ENCODE measurements around the gene MARK2.
A peak's percentile ranks its signal among the peaks of the same experiment; 100 is the strongest.
"Not testable (repeated sequence)": the region's sequence is repeated elsewhere in the genome, so short reads cannot be mapped to it uniquely, and the experiment has no call there.

MARK2 gene

DNA sequence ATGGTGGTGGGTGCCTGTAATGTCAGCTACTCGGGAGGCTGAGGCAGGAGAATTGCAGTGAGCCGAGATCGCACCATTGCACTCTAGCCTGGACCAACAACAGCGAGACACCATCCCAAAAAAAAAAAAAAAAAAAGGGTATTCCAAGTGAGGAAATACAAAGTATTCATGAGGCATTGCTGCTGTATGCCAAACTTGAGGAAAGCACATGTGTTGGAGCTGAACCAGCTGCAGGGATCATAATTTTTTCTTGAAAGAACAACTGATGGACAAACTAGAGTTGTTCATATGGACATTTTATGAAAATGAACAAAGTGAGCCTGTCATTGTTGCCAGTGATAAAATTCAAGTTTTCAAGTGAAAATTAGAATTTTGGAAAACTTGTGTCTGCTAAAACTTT, 15.8 kb downstream of the MARK2 start:
- no peak for DNase-seq (ENCODE audit: low read depth)

DNA sequence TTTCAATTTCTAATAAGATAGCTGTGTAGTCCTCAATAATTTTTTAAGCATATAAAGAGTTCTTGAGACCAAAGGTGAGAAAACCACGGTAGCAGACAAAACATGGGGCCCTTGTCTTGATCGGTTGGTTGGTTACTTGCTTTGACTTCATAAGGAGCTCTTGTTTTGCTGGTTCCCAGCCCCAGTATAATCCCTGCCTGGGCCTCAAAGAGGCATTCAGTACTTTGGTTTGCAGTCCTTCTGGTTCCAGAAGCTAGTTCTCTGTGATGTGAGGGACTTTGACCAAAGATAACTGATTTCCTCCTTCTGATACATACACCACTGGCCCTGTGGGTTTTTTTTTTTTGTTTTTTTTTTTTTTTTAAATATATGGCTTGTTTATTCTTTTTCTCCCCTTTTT, 17.1 kb downstream of the MARK2 start:
- no peak for DNase-seq (ENCODE audit: low read depth)

DNA sequence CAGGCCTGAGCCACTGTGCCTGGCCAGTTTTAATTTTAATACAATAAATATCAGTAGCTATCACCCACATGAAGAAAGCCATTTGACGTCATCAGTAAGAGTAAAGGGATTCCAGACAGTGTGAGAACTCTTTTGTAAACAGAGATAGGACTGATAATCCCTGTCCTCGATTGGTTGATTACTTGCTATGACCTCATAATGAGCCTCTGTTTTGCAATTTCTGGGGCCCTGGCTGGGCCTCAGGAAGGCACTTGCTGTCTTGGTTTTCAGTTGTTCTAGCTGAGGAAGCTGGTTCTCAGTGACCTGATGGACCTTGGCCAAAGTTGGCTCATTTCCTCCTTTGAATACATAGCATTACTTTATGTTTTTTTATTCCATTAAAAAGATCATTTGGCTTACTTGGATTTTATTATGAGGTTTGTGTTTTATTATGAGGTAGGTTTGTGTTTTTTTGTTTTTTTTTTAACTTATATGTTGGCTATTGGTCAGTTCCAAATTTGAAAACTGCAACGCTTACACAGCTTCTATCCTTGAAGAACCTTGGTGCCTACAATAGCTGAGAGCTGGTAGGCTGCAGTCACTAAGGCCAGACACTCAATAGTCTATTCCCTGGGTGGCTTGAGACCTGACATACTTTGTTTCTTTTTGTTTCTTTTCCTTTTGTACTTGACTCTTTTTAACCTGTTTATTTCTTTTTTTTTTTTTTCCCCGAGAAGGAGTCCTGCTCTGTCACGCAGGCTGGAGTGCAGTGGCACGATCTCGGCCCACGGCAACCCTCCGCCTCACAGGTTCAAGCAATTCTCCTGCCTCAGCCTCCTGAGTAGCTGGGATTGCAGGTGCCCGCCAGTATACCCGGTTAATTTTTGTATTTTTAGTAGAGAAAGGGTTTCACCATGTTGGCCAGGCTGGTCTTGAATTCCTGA, 20.0 kb downstream of the MARK2 start:
- no peak for DNase-seq (ENCODE audit: low read depth)

DNA sequence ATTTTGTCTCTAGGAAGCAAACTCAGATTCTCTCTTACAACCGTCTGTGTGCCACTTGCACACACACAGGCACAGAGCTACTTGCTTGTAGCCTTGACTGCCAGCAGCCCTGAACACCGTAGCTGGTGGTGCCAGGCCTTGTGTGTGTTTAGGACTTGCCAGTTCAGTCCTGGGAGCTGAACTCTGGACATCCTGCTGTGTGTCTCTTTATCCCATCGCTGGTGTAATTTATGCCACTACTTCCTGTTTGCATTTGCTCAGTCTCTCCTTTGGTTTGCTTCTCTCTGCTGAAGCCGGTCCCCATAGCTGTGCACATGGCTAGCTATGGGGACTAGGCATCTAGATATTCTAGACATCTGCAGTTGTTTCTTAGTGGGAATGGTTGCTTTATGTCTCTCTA, 24.0 kb downstream of the MARK2 start:
- no peak for DNase-seq (ENCODE audit: low read depth)

DNA sequence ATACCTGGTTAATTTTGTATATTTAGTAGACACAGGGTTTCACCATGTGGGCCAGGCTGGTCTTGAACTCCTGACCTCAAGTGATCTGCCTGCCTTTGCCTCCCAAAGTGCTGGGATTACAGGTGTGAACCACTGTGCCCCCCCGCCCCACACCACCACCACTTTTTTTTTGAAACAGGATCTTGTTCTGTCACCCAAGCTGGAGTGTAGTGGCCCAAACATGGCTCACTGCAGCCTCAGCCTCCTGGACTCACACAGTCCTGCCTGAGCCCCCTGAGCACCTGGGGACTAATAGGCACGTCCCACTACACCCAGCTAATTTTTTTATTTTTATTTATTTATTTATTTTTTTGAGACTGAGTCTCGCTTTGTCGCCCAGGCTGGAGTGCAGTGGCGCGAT, 24.7 kb downstream of the MARK2 start:
- not testable (repeated sequence) for DNase-seq (ENCODE audit: low read depth)

DNA sequence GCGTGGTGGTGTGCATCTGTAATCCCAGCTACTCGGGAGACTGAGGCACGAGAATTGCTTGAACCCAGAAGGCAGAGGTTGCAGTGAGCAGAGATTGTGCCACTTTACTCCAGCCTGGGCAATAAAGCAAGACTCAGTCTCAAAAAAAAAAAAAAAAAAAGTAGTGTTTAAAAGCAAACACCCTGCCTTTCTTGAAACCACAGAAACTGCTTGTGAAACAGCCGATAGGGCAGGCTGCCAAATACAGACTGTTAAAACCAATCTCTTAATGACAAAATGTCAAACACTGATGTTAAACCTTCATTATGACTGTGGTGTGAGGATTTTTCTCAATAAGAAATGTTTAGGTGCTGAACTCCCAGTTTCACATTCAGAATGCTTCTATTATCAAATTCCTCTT, 27.3 kb downstream of the MARK2 start:
- DNase-seq (ENCODE audit: low read depth) = peak; percentile 22

DNA sequence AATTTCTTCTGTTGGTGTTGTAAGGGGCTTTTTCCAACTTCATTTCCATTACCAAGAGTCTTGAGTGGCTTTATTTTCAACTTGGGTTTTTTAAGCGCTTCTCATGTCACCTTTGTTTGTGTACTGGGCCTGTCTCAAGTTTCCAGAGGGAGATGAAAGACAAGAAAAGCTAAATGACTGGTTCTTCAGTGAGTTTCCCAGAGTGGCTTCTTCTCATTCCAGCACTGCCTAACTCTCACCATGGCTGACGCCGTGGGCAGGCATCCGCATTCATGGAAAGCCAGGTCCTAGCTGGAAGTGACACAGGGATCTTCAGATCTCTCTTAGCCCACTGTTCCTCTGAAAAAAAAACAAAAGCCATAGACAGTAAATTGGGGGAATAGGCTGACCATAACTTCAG, 28.6 kb downstream of the MARK2 start:
- no peak for DNase-seq (ENCODE audit: low read depth)

DNA sequence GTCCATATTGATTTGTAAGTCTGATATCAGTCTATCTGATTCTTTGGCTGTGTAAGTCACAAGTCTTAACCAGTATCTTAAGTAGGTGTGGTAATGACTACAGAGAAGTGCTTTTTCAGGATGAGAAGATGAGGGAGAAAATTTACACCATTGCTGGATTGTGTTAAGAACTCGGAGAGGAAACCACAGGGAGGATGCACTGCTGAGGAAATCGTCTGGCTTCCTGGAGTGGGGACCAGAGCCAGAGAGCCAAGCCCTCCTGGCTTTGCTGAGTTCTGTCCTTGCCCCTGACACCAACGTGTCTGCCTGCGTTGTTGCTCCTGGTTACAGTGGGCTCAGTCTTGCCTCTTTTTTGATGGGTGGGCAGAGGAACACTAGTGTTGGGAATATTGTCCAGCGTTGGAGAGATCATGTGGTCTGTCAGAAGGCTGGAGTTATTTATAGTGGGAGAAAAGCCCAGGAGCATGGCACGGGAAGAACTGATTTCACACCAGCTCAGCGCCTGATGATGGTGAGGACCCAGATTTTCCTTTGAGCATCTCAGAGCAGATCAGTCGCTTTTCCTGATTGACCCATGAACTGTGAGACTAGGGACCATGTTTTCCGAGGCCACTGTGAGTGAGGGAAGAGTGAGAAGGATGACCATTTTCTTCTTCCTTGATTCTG, 29.6 kb downstream of the MARK2 start:
- no peak for DNase-seq (ENCODE audit: low read depth)

DNA sequence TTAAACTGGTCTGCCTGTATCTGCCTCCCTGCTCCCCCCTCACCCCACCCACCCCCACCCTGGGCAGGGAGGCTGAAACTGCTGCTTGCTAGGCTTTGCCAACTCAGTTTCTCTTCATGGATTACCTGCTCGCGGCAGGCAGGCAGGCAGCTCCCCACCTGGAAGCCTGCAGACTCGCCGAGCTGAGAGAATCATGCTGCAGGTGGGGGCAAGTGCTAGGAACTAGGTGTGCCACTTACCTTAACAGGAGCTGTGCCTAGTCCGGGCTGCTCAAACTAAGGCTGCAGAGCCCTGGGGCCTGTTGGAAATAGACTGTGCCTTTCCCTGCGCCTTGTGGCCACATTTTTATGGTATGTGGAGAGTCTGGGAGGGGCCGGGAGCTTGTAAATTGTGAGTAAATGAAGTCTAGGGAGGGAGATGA, 30.3 kb downstream of the MARK2 start:
- no peak for DNase-seq (ENCODE audit: low read depth)

DNA sequence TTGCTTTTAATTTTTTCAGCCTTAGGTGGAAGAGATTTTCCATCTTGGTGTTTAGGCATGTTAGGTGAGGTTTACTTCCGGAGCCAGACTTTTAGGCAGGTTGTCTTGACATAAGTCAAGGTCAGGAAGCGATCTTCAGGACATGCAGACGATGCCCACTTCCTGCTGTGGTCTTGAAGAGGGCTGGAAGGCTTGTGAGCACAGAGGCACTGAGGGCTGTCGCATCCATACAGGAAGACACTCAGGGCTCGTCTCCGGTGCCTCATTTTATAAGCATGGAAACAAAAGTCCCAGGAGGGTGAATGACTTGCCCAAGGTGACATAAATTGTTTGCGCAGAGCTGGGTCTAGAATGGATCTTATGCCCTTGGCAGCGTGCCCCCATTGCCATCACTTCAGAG, 30.8 kb downstream of the MARK2 start:
- no peak for DNase-seq (ENCODE audit: low read depth)

DNA sequence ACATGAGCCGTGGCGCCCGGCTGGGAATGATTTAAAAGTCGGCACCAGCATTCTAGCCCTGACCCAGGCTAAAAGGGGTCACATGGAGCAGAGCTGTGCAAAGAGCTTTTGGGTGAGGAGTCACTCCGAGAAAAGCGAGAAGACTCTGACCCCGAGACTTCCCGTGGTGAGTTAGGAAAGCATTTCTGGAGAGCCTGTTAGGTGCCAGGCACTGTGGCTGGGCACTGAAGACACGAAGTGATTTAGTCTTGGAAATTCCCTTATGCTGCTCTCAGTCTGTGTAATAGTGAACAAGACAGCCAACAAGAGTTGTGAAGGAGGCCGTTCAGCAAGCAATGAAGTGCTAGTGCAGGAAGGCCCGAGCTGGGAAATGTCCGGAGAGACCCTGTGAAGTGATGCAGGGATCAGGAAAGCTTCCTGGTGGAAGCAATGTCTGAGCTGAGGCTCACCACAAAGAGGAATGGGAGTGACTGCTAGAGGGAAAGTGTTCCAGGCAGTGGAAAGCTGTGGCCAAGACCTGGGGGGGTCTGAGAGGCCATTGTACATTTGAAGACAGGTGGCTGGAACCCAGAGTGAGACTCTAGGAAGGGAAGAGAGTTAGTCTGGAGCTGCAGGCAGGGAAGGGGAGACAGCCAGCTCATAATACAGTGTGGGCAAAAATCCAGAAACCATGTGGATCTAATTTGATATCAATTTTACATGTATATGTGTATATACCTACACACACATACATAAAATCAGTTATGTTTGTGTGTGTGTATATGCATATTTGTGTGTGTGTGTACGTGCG, 31.6 kb downstream of the MARK2 start:
- no peak for DNase-seq (ENCODE audit: low read depth)

DNA sequence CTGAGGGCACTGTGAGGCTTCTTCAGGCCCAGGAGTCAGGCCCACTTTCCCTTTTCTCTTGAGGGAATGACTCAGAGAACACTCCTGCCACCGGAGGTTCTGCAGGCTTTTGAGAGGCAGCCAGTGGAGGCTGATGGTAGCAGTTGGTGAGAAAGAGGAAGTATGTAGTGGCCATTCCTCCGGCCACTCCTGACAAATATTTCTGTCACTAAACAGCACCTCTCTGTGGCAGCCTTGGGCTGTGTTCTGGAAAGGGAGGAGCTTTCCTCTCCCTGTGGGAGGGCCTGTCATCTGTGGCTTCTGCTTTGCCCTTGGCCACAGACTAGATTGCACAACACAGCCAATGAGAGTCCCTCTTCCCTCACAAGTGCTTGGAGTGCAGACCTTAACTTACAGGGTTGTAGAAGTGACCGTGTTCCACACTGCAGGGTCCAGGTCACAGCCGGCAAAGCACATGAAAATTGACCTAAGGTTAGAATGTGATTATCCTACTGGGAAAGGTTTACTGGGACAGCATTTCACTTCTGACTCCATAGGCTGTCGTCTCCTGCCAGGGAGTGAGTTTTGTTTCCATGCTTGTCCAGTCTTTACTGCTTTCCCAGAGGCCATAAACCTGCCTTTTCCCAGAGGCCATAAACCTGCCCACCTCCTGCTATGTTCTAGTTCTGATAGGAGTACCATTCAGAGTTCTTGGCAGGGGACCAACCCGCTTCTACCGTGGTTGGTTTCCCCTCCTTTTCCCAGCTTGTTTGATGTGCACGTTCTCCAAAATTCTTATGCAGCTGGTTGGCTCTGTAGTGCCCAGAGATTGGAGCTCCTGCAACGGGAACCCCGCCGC, 33.3 kb downstream of the MARK2 start:
- no peak for DNase-seq (ENCODE audit: low read depth)

DNA sequence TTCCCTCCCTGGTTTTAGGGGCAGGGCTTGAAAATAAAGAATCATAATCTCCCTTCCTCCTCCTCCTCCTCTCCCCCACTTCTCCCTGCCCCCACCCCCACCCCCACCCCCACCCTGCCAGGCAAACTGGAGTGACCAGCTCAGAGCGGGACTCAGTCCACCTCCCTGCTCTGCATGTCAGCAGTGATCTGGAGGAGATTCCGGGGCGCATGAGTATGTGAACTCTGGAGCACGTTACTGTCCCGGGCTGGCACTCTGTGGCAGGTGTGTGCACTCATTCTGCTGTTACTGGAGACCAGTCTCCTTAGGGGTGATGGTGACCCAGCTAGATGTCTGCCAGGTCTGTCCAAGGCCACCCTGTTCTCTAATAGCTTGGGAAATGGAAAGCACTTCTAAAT, 33.9 kb downstream of the MARK2 start:
- no peak for DNase-seq (ENCODE audit: low read depth)

DNA sequence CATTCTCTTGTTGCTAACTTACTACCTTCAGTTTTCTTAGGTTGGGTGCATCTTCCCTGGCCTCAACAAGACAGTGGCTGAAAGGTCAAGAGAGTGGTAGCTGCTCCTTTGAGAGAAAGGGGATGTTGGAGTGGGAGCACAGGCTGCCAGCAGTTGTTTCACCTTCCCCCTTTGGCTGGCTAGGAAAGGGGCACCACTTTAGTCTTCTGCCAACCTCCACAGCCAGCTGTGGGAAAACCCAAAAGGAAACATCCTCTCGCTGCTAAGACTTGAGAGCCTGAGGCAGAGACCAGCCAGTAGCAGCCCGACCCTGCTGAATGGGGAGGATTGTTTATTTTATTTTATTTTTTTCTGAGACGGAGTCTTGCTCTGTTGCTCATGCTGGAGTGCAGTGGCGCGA, 34.4 kb downstream of the MARK2 start:
- no peak for DNase-seq (ENCODE audit: low read depth)

DNA sequence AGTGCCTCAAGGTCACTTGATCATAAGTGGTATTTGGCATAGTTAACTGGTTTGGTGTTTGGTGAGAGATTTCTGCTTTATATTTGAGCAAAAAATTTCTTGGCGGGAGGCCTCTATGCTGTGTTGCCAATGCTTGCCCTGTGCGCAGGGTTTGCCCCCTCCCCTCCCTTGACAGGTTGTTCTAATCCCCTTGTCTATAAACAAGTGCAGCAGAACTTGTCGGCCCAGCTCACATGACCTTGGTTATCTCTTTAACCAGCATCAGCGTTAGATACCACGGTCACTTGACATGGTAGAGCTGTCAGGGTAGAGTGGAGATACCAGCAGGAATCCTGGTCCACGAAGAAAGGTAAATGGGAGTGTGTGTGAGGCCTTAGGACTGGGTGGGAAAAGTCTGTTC, 35.6 kb downstream of the MARK2 start:
- no peak for DNase-seq (ENCODE audit: low read depth)

DNA sequence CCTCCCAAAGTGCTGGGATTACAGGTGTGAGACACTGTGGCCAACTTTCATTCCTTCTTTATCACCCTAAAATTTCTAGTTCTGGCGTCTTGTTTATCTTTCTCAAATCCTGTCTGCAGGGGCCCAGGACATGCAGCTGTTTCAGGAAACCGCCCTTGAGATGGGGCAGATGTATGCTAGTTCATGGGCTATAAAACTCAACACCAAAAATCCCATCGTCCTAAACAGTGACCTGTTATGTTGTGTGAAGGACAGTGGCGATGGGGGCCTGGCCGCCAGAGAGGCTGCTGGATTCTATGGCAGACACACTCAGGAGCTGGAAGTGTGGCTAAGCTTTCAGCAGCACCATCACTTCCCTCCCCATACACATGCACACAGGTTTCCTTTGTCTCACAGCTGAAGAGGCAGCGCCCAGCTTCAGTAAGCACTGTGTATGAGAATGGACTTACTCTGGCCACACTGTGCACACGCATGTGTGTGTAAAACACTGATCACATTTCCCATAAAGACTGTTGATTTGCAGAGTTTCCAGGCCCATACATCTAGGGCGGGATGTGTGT, 36.7 kb downstream of the MARK2 start:
- no peak for DNase-seq (ENCODE audit: low read depth)

DNA sequence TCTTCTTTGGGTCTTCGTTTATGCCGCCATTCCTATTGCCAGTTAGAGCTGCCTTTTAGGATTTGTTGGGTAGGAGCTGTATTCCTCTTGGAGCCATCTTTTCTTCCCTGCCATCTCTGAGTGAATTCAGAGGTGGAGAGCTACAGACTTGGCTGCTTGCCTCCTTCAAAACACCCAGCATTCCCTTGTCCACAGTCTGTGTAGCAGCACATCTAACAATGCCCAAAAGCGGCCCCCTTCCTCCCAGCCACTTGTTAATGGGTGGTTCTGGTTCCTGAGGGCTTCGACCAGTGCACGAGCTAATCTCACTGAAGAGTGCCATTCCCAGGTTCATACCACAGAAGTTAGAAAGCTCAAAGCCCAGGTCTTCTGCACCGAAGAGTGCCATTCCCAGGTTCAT, 37.7 kb downstream of the MARK2 start:
- DNase-seq (ENCODE audit: low read depth) = no peak

DNA sequence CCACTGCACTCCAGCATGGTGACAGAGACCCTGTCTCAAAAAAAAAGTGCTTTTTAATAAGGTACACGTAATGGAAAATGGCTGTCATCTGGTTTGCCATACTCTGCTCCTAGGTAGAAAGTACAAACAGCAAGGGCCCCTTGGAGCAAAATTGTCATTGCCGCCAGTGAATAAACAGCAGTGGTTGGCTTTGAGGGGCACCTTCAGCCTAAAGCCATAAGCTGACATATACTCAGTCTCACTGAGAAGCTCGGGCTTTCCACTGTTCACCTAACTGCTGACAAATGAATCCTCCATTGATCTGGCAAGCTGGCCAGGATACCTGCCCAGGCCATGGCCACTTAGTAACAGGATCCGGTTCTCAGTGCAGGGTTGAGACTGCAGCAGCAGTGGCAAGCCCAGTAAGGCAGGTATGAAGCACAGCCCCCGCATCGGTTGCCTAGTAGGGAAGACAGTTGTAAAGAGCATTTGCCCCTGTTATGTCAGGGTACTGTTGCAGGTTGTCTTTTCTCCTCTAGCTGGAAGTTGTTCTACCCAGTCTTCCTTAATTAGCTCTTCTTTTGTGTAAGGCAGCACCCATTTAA, 38.8 kb downstream of the MARK2 start:
- no peak for DNase-seq (ENCODE audit: low read depth)

DNA sequence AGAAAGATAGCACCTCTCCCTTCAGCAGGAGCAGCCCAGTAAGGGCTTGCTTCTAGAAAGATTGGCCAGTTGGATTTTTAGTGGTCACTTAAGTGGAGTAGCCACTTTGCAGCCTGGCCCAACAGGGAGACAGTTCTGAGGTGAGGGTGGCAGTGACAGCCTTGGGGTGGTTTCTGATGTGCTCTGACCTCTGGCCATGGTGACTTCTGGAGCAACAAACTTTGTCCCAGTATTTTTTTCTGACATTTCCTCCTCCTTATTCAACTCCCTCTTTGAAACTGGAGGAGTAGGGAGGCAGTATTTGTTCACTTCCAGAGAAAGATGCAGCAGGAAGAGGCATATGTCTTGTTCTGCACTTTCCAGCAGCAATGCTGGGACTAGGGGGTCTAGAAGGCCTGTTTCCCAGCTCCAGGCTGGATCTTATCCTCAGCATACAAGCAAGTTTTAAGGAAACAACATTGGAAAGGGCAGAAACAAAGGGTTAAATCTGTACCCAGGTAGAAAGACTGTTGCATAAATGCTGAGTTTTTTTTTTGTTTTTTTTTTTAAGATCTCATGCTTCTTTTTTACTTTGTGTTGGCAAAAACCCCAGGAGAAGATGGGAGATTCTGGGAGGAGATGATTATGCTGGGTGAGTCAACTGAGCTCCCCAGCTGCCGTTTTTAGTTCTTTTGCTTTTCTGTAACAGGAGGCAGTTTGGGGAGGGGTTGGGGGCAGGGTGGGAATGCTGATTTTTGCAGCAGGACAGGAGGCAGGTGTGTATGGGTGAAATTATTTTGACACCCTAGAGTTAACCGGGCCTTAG, 40.9 kb downstream of the MARK2 start:
- no peak for DNase-seq (ENCODE audit: low read depth)

DNA sequence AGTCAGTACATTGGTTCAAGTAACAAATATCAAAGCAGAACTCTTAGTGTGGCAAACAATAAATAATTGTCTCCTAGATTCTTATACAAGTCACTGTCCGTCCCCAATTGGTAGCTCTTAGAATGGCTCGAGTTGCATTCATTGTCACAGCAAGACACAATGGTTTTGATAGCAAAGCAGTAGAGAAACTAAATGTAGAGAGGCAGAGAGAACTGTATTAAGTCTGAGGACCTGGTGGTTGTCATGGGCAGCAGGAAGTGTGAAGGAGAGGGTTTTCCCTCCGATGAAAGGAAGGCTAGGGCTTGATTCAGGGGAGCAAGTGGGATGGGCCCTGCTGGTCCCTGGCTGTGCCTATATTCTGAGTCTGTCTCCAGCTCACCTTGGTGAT, 41.5 kb downstream of the MARK2 start:
- DNase-seq (ENCODE audit: low read depth) = no peak

All from stimulated activated CD8-positive, alpha-beta memory T cell treated with anti-CD3 and anti-CD28 coated beads, Interleukin-15, amount 100 ng/mL, for 24 hours (primary cell).